ENCODE measurements around the gene CHST10.

DNA sequence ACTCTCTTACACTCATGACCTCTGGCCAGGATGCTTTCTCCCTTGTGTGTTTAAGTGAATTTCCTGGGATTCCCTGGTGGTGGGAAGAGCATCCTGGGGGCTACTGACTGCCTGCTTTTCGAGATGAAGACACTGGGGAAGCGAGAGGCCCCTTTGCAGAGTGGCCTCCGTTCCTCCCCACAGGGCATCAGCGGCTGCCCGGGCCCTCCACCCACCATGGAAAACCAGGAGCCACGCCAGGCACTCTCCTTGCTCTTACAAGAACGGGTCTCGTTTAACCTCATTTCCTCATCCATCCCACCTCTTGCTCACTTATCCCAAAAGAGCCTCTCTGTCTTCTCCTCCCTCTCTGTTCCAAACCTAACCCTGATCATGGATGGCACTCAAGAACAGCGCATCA, 17.8 kb downstream of the CHST10 start:
- TF ChIP-seq, protein P1, sequence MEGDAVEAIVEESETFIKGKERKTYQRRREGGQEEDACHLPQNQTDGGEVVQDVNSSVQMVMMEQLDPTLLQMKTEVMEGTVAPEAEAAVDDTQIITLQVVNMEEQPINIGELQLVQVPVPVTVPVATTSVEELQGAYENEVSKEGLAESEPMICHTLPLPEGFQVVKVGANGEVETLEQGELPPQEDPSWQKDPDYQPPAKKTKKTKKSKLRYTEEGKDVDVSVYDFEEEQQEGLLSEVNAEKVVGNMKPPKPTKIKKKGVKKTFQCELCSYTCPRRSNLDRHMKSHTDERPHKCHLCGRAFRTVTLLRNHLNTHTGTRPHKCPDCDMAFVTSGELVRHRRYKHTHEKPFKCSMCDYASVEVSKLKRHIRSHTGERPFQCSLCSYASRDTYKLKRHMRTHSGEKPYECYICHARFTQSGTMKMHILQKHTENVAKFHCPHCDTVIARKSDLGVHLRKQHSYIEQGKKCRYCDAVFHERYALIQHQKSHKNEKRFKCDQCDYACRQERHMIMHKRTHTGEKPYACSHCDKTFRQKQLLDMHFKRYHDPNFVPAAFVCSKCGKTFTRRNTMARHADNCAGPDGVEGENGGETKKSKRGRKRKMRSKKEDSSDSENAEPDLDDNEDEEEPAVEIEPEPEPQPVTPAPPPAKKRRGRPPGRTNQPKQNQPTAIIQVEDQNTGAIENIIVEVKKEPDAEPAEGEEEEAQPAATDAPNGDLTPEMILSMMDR (IDR thresholded peaks at IDR 0.05) = no peak
- TF ChIP-seq POLR2A (IDR thresholded peaks at IDR 0.05) = no peak
